Stimulated activated CD4-positive, alpha-beta T cell treated with anti-CD3 and anti-CD28 coated beads, TNF-alpha, amount 100 ng/mL, for 4 hours (primary cell): ENCODE measurements around the gene ACY1.
A peak's percentile ranks its signal among the peaks of the same experiment; 100 is the strongest.

Experiments
- DNase-seq, 3 experiments: peaks; one replicate each; pipeline ENCODE4 v3.0.0-alpha.2; 2020; ENCODE audit warnings: low read depth in 3 of 3

The ACY1 gene

DNA sequence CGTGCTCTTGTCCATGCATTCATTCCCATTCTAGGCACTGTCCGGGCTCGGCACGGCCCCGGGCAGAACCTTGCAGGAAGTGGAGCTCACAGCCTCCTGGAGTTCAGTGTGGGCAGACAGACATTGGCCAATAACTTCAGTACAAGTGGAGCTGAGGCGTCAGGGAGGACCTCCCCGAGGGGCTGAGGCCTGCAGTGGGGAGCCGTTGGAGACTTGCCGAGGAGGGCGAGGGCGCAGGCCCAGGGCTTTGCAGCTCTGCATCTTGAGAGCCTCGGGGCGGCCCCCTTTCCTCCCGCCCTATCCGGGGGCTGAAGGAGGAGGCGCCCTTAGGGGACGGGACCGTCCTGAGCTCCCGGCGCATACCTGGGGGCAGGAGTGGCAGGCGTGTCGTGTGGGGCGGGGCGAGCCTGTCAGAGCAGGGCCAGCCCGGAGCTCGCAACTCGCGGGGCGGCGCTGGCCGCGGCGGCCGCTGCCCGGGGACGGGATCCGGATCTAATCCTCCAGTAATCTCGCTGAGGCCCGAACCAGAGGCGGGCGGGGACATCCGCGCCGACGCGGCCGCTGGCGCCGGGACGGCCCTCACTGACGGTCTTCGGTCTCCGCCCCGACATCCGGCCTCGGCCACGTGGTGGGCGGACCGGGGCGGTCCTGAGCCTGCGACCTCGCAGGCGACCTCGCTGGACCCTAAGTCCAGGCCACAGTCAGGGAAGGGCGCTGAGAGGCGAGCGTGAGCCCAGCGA, at the start of gene ACY1:
Gene ACY1, plus strand, starts transcription at position 698 of the 740 bp plus-strand sequence. CDS start 530 bp downstream, outside the sequence.
- peak; percentile 42 to 68 (median 53) for DNase-seq

DNA sequence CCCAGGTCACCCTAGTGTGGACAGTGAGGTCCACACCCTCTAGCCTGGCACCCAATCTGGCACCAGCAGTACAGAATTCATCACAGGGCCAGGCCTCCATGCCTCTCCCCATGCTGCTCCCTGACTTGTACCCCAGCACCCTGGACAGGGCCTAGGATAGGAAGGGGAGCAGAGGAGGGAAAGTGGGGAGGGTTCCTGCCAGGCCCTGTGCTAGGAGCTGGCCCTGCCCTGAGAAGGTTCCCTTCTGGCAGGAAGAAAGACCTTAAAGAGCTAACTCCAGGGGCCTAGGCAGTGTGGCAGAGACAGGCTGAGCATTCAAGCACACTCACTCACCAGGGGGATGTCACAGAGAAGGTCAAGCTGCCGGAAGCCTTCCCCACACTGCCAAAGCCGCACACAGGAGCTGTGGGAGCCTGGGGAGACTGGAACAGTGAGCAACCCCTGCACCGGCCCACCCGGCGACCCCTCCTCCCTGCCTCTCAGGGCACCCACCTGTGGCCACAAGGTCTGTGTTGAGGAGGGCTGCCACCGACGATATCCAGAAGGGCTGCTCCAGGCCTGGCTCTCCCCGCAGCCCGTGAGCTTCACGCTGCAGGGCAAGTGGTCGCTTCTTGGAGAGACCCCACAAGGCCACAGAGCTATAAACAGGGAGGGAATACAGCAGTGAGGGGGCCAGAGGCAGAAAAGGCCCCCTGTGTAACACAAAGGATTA, 49.0 kb upstream of the ACY1 start:
- DNase-seq = no peak

DNA sequence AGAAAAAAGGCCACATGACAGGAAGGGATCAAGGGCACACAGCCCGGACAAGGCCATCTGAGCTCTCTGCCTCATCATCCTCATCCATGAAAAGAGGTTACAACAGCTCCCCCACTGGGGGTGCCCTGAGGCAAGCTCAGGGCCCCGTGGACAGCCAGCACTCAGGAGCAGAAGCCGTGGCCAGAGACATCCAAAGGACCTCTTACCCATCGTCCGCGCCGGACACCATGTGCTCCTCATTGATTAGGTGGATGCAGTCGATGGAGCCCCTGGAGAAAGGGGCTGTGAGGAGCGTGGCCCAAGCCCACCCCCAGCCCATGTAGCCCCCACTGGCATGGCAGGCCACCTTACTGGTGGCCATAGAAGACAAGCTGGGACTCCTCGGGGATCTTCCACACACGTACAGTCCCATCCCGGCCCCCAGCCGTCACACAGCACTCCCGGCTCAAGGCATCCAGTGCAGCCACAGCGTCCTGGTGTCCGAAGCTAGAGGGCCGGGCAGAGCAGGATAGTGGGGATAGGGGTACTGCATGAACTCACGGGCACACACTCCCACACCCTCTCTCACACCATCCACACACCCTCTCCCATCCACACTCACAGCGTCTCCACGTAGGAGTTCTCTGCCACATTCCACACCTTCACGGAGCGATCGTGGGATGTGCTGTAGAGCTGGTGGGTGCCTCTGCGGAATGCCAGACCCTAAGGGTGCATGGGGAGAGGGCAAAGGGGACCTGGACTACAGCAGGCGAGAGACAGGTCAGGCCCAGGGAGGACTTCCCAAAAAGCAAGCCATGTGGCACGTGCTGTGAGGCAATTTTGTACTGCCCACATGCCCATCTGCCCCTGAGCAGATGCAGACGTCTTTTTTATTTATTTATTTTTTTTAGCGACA, 48.1 kb upstream of the ACY1 start:
- no peak for DNase-seq

DNA sequence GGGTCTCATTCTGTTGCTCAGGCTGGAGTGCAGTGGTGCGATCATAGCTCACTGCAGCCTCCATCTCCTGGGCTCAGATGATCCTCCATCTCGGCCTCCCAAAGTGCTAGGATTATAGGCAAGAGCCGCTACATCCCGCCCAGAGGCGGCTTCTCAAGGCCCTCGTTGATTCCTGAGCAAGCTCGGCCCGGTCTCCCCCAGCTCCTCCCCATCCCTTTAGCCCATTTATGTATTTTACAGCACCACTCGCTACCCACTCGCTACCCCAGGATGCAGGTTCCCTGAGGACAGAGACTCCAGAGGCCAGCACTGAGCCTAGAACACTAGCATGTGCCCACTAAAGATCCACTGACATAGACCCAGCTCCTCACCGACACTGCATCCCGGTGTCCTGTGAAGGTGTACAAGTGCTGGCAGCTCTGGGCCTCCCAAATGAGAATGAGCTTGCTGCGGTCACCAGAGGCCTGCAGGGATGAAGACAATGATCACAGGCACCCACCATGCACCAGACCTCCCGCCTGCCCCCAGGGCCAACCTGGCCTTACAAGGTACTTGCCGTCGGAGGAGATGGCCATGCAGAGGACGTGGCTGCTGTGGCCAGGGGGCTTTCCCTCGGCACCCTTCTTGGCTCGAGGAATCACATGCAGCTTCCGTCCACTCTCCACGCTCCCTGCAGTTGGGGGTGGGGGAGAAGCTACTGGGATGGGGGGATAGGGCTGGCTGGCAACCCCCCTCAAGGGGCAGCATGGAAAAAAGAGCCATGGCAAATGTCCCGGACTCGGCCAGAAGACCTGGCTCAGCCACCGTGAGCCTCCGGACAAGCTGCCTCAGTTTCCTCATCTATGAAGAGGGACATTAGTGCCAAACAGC, 47.2 kb upstream of the ACY1 start:
- no peak for DNase-seq

DNA sequence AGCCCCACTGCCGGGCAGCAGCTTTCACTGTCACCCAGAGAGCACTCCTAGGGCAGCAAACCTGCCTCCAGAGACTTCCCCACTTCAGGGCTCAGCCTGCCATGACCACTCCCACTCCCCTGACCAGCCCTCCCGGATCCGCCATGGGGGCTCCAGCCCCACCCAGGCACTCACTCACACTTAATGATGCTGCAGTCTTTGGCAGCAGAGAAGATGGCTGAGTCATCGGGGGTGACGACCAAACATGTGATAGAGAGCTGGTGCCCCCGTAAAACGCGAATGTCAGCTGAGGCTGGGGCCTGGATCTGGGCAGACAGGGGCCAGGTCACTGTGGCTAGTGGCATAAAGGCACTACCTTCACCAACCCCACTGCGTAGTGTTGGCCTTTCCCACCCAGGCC, 46.3 kb upstream of the ACY1 start:
- no peak for DNase-seq

DNA sequence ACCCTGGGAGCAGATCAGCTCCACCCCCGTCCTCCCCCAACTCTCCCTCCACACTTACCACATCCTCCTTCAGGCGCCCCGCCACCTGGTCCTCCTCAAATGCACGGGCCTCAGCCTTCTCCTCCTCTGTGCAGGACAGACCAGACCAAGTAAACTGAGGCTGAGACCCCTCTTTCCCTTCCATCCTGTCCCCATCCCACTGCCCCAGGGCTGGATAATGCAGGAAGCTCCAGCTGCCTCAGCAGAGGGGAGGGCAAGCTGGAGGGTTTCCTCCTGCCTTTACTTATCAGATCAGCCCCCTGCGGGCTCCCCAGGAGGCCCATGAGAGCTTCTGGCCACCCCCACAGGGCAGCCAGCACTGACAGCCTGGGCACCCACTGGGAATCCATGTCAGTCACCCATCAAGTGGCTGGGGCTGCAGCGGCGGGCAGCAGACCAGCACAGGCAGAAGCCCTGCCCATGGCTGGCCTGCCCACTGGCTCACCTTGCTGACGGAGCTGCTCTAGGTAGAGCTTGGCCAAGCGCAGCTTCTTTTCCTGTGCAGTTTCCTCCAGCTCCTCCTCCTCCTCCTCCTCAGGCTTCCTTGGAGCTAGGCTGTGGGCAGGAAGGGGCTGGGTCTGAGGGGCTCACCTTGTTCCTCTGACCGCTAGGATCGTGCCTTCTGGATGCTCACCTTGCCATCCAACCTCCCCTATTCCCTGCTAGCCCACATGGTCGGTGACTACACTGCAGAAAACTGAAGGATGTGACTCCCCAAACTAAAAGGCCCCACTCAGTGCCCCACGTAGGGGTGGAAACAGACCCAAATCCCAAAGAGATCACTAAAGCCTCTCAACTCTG, 45.5 kb upstream of the ACY1 start:
- no peak for DNase-seq

DNA sequence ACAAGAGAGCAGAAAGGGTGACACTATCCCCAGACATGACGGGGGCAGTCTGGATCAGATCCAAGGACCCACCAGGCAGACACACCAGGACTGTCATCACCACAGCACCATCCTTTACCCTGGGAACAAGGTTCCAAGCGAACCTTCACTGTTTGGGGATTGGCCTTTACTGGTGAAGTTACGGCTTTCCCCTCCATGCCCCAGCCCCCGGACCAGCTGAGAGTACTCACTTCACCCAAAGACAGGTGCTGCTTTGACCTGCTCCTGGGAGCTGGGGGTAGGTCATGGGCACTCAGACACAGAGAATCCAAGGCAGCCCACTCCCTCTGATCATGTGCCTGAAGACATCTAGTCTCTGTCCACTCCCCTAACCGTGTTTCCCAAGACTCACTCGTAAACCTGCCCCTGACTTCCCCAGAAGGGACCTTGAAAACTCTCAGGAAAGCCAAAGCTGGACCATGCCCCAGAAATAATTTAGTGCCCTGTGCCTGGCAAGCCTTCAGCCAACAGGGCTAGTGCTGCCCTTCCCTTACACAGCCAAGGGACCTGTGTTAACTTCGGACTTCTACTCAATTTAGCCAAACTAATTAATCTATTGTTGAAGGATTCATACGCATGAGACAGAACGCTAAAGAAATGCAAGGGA, 44.4 kb upstream of the ACY1 start:
- no peak for DNase-seq

DNA sequence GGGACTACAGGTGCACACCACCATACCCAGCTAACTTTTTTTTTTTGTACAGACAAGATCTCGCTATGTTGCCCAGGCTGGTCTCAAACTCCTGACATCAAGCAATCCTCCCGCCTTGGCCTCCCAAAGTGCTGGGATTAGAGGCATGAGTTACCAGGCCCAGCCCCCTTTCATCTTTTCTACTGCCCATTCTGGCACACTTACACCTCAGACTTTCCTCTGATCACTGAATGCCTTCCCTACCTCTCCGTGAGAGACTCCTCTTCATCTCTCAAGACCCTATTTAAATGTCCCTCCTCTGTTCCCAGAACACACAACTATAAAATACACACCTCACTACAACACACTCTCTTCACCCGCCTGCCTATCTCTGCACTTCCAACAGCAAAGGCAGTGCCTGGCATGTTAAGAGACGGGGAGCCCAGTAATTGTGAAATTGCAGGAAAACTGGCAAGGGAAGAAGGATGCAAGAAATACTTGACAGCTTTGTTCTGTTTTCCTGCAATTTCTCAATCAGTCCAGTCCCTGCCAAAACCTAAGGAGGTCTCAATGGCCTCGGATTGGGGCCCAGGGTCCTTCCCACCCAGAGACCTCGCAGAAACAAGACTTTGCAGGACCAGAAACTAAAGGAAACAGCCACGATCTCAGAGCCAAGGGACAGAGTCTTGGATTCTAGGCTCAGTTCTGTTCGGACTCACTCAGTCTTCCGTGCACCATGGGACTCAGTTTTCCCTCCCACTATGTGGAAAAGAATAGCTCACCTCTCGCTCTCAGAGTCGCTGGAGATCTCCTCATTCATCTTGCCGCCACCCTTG, 42.5 kb upstream of the ACY1 start:
- no peak for DNase-seq

DNA sequence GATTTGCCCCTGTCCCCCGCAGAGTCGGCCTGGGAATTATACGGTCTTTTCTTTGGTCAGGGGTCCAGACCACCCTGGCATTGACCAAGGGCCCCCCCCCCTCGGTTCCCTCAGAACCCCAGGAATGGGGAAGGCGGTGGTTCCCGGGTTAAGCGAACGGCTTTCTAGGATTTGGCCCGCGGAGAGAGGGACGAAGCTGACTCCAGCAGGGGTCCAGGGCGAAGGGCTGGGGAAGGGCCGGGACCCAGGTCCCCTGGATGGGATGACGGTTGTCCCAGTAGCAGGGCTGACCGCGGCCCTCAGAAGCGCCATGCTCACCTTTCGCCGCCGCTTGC, 41.9 kb upstream of the ACY1 start:
- DNase-seq = no peak

DNA sequence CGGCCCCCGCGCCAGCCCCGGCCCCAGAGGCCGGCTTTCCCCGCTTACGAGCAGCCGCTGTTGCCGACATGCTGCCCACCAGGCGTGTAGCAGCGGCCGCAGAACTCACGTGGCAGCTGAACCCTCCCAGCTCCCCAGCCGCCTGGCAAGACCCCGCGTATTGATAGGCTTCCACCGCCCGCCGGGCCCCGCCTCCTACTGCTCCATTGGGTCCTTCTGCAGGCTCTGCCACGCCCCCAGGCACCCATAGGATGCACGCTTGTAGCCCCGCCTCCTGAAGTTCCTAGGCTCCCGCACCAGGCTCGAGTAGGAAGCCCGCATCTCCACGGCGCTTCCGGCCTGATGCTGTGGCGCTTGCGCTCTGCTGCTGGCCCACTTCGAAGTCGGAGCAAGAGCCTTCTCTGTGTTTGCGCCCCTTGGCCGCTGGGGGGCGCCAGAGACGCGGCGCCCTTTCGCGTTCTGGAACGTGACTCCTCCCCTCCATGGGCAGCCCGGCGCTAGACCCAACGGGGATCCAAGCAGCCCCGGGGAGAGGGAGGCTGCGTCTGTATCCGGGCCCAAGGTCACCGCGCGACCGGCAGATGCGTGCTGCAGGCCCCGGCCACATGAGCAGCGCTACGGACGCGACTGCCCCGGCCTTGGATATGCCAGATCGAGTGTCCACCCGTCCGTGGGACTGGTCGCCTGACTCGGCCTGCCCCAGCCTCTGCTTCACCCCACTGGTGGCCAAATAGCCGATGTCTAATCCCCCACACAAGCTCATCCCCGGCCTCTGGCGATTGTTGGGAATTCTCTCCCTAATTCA, 41.3 kb upstream of the ACY1 start, which contains the start of the genes PARP3 and RRP9:
Gene PARP3, plus strand, starts transcription at position 566 of the 805 bp plus-strand sequence. CDS start 993 bp downstream, outside the sequence.
Gene RRP9, minus strand, starts transcription at position 107 of the 805 bp plus-strand sequence. Its CDS starts 37 bp downstream, at position 70.
- peak; percentile 98 to 99 (median 99) for DNase-seq

DNA sequence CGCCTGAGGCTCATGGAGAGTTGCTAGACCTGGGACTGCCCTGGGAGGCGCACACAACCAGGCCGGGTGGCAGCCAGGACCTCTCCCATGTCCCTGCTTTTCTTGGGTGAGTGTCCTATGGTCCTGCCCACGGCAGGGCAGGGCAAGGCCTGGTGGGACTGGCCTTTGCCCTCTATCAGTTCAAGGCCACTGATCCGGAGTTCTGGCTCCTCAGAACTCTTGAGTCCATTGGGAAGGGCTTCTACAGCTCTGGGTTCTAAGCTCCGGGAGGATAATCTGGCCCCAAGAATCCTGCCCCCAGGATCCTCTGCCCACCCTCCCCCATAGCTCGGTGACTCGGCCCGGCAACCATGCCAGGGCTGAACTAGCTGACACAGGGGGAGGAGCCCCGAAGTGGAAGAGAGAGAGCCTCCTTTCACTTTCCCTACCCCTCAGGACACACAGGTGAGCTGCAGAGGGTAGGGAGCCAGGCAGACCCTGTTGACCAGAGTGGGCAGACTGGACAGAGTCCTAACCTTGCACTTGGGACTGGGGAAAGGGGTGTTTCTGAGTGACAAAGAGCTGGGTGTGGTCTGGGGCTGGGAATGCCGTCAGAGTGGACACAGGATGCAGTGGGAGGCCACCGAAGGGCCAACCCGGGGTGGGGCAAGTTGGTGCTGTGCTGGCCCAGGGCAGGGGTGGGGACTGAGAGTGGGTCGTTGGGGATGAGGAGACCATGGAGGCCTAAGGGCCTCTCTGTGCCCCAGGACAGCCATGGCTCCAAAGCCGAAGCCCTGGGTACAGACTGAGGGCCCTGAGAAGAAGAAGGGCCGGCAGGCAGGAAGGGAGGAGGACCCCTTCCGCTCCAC, 40.5 kb upstream of the ACY1 start:
- peak; percentile 27 to 45 (median 44) for DNase-seq

DNA sequence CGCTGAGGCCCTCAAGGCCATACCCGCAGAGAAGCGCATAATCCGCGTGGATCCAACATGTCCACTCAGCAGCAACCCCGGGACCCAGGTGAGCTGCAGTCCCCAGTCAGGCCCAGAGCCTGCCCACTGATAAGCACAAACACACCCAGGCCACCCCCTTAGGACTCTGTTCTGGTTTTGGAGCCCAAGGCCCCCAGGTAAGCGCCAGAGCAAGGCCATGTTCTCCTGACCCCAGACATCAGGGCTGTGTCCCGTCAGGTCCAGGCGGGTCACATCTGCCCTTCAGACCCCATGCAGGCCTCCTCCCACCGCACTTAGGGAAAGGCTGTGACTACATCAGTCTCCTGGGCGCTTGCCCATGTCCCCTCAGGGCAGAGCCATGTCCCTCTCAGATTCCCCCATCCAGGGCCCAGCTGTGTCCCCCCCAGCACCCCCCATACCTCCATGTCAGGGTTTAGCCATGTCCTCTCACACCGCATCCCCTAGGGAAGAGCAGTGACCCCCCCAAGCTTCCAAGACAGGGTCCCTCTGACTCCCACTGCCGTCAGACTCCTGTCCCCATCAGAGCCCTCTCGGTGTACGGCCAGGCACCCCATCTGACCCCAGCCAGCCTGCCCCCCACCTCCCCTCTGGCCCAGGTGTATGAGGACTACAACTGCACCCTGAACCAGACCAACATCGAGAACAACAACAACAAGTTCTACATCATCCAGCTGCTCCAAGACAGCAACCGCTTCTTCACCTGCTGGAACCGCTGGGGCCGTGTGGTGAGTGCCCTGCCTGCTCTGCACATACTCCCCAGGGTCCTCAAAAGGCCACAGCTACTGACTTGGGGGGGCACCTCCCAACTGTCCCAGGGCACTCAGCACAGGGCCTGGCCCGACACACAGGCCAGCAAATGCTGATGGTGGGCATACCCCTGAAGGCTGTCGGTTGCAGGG, 39.6 kb upstream of the ACY1 start:
- DNase-seq = no peak

DNA sequence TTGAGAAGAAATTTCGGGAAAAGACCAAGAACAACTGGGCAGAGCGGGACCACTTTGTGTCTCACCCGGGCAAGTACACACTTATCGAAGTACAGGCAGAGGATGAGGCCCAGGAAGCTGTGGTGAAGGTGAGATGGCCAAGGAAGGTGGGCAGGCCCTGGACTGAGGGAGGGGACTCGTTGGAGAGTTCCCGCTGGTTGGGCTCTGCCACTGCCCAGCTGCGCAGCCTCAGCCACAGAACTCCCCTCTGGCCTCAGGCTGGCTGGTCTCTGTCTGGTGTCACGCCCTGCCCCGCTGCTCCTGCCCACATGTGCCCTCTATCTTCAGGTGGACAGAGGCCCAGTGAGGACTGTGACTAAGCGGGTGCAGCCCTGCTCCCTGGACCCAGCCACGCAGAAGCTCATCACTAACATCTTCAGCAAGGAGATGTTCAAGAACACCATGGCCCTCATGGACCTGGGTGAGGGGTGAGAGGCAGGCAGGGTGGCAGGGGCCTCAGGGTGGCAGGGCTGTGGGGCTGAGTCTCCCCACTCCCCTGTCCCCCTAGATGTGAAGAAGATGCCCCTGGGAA, 38.8 kb upstream of the ACY1 start:
- no peak for DNase-seq

DNA sequence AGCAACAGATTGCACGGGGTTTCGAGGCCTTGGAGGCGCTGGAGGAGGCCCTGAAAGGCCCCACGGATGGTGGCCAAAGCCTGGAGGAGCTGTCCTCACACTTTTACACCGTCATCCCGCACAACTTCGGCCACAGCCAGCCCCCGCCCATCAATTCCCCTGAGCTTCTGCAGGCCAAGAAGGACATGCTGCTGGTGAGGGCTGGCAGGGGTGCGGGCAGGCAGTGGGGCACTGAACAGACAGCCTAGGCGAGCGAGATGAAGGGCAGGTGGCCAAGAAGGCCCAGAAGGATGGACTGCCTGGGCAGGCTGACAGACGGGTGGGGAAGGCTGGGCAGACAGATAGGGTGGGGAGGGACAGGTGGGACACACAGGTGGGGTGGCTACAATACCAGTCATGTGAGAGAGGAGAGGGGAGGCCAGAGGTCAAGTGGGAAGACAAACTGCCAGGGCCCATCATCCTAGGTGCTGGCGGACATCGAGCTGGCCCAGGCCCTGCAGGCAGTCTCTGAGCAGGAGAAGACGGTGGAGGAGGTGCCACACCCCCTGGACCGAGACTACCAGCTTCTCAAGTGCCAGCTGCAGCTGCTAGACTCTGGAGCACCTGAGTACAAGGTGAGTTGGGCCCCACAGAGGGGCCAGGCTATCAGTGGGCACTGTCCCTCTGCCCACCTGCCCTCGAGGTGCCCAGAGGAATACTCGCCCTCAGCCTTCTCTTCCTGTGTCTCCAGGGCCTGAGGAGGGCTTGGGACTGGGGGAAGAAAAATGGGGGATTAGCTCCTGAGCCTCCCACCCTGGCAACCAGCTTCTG, 38.1 kb upstream of the ACY1 start:
- DNase-seq = no peak
